GM21619 (cell line): Measurements from ENCODE around the gene USP48.
A peak's percentile ranks its signal among the peaks of the same experiment; 100 is the strongest.
"Not testable (repeated sequence)": the region's sequence is repeated elsewhere in the genome, so short reads cannot be mapped to it uniquely, and the experiment has no call there.

Source experiments
- ATAC-seq: cut with Tn5 transposase; IDR thresholded peaks from one replicate; pipeline ENCODE4 v1.9.1; 2021; ENCODE audit not compliant: unreplicated experiment

USP48 gene

GRCh38 chr1:21814981-21815582 lies 32.1 kb upstream of the USP48 start:
- no peak for ATAC-seq

- ATAC-seq, result no peak
Measured at GRCh38 chr1:21814241-21814918, 31.4 kb upstream of the USP48 start.

- no peak for ATAC-seq
Measured at GRCh38 chr1:21813542-21813941, 30.6 kb upstream of the USP48 start.

GRCh38 chr1:21811875-21812305 lies 28.9 kb upstream of the USP48 start, which contains the start of gene LDLRAD2:
LDLRAD2 (plus strand) TSS chr1:21812265; CDS start chr1:21812452, 187 bp downstream.
- no peak for ATAC-seq

GRCh38 chr1:21804536-21804935 lies 21.6 kb upstream of the USP48 start:
- ATAC-seq, result no peak

GRCh38 chr1:21801100-21801499 lies 18.2 kb upstream of the USP48 start:
- no peak for ATAC-seq

GRCh38 chr1:21799730-21800129 lies 16.8 kb upstream of the USP48 start:
- ATAC-seq, result no peak

GRCh38 chr1:21795075-21795474 lies 12.1 kb upstream of the USP48 start:
- no peak for ATAC-seq

GRCh38 chr1:21794656-21795055 lies 11.7 kb upstream of the USP48 start:
- ATAC-seq, result no peak

GRCh38 chr1:21793104-21793503 lies 10.2 kb upstream of the USP48 start:
- ATAC-seq, result no peak

GRCh38 chr1:21786640-21787039 lies 3.7 kb upstream of the USP48 start:
- no peak for ATAC-seq

- ATAC-seq, result not testable (repeated sequence)
Measured at GRCh38 chr1:21785764-21786163, 2.8 kb upstream of the USP48 start.

GRCh38 chr1:21783679-21784603 lies 992 bp upstream of the USP48 start:
- ATAC-seq, result no peak

GRCh38 chr1:21782349-21782867 lies 541 bp downstream of the USP48 start:
- ATAC-seq, result peak; percentile 15

- ATAC-seq, result peak; percentile 12
Measured at GRCh38 chr1:21781815-21782348, 1.1 kb downstream of the USP48 start.

GRCh38 chr1:21779613-21780521 lies 3.1 kb downstream of the USP48 start:
- peak; percentile 34 for ATAC-seq

GRCh38 chr1:21778405-21778727 lies 4.6 kb downstream of the USP48 start:
- no peak for ATAC-seq

- not testable (repeated sequence) for ATAC-seq
Measured at GRCh38 chr1:21776925-21777324, 6.0 kb downstream of the USP48 start.

GRCh38 chr1:21775985-21776562 lies 6.9 kb downstream of the USP48 start:
- ATAC-seq, result no peak

GRCh38 chr1:21775550-21775914 lies 7.4 kb downstream of the USP48 start:
- ATAC-seq, result no peak
